WERI-Rb-1 (cell line): ENCODE results near the gene RASA2.
"Not testable (repeated sequence)": the region's sequence is repeated elsewhere in the genome, so short reads cannot be mapped to it uniquely, and the experiment has no call there.

Source experiments
- DNase-seq: peaks from one replicate; pipeline ENCODE4 v3.0.0-alpha.2; 2020
- H3K27ac ChIP-seq: fragments of 250-450 bp; sonication (Bioruptor Pico); 2 replicates; pipeline ENCODE4 v1.5.1; 2020; ENCODE audit warnings: mild to moderate bottlenecking, moderate library complexity
- H3K27me3 ChIP-seq: fragments of 250-450 bp; sonication (Bioruptor Pico); 2 replicates; pipeline ENCODE4 v1.5.1; 2021; ENCODE audit warnings: mild to moderate bottlenecking, low read depth, moderate library complexity; ENCODE audit not compliant: insufficient read depth, severe bottlenecking
- H3K36me3 ChIP-seq: fragments of 250-450 bp; sonication (Bioruptor Pico); 2 replicates; pipeline ENCODE4 v1.5.1; 2020; ENCODE audit warnings: mild to moderate bottlenecking, moderate library complexity
- H3K4me3 ChIP-seq: 2 replicates; pipeline ENCODE4 v1.5.1; 2011; ENCODE audit warnings: low read depth, mild to moderate bottlenecking, control low read depth, low read length
- H3K9me3 ChIP-seq: fragments of 250-450 bp; sonication (Bioruptor Pico); 2 replicates; pipeline ENCODE4 v1.5.1; 2021; ENCODE audit warnings: mild to moderate bottlenecking, moderate library complexity; ENCODE audit not compliant: severe bottlenecking
- TF ChIP-seq, protein P1 (sequence below): IDR thresholded peaks from 2 replicates; pipeline ENCODE4 v1.5.1; 2011; ENCODE audit warnings: low read depth, mild to moderate bottlenecking, control low read depth, inconsistent platforms, low read length

The RASA2 gene

DNA sequence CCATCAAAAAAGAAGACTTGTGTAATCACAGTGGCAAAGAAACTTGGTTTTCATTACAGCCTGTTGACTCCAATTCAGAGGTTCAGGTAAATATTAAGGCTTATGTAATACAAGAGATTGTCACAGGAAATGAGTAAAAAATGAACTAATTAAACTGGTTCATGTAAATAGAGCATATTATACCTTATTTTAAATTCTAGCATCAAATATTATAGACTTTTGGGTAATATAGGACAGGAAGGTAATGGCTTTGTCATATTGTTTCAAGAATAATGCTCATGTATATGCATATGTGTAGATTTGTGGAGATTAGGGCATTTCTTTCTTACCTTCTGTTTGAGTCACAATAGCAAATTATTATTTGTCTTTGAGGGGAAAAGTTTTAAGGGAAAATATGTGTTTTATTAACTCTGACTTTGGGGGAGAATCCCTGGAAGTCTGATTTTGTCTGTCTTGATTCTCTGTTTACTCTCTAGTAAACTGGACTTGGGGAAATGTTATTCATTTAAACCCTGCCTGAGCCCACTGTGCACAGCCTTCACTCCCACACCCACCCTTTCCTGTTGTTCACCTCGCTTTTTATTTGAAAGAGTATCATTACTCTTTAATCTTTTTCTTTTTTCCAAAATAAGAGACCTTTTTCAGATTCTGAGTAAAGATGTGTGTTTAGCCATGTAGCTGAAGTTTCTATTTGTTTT, 43.0 kb downstream of the RASA2 start:
- no peak for DNase-seq
- TF ChIP-seq, protein P1, sequence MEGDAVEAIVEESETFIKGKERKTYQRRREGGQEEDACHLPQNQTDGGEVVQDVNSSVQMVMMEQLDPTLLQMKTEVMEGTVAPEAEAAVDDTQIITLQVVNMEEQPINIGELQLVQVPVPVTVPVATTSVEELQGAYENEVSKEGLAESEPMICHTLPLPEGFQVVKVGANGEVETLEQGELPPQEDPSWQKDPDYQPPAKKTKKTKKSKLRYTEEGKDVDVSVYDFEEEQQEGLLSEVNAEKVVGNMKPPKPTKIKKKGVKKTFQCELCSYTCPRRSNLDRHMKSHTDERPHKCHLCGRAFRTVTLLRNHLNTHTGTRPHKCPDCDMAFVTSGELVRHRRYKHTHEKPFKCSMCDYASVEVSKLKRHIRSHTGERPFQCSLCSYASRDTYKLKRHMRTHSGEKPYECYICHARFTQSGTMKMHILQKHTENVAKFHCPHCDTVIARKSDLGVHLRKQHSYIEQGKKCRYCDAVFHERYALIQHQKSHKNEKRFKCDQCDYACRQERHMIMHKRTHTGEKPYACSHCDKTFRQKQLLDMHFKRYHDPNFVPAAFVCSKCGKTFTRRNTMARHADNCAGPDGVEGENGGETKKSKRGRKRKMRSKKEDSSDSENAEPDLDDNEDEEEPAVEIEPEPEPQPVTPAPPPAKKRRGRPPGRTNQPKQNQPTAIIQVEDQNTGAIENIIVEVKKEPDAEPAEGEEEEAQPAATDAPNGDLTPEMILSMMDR = no peak
- Histone ChIP-seq H3K36me3 (peaks cover 4% of the 10 kb centered on the region; the same call in 1 of the 2 replicates), H3K4me3 (no peak overlapping the region), H3K27ac (no peak overlapping the region), H3K27me3 (no peaks in the 10 kb centered on the region), H3K9me3 (no peaks in the 10 kb centered on the region)

DNA sequence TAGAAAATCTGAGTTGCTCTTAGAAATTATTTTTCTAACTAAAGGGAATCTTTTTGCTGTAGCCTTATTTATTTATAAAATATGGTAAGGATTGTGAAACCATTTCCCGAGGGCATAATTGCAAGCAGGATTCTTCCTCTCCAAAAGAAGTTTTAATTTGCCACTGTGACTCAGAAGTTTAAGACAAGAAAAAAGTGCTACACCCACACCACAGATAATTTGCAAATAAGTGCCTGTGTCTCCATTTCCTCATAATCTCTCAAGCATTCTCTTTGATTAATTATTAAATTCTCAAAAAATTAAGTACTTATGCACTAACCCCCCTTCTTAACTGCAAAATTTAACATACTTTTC, 43.6 kb downstream of the RASA2 start:
- Histone ChIP-seq H3K9me3 (no peaks in the 10 kb centered on the region), H3K4me3 (no peak overlapping the region), H3K36me3 (peaks cover 4% of the 10 kb centered on the region), H3K27ac (no peak overlapping the region), H3K27me3 (no peaks in the 10 kb centered on the region)
- TF ChIP-seq, protein P1 = no peak
- no peak for DNase-seq

DNA sequence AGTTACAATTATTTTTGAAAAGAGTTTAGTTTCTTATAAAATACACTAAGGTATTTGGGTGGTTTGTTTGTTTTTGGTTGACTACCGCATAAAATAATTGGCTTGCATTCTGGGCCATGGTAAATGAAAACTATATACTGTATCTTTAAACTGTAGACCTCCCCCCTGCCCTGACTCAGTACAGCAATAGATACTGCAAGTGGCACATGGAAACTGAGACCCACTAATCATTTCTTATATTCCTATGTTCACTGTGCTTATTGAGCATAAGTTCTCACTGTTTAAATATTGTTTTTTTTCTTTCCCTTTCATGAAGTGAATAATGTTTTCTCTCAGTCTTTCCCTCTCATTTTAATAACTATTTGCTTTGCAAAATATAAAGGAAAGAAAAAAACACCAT, 45.8 kb downstream of the RASA2 start:
- H3K36me3 ChIP-seq = no peaks in the 10 kb centered on the region; the same call in 1 of the 2 replicates
- H3K9me3 ChIP-seq = no peaks in the 10 kb centered on the region
- DNase-seq = no peak
- TF ChIP-seq, protein P1 = no peak
- H3K4me3 ChIP-seq = no peak overlapping the region
- H3K27me3 ChIP-seq = no peaks in the 10 kb centered on the region
- H3K27ac ChIP-seq = no peak overlapping the region

DNA sequence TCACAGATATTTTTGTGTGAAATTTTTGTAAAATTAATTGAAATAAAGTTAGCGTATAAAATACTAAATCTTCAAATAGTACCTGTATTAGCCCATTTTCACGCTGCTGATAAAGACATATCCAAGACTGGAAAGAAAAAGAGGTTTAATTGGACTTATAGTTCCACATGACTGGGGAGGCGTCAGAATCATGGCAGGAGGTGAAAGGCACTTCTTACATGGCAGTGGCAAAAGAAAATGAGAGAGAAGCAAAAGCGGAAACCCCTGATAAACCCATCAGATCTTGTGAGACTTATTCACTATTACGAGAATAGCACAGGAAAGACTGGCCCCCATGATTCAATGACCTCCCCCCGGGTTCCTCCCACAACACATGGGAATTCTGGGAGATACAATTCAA, 49.2 kb downstream of the RASA2 start:
- not testable (repeated sequence) for H3K4me3 ChIP-seq, H3K9me3 ChIP-seq, H3K27ac ChIP-seq, H3K27me3 ChIP-seq, DNase-seq, H3K36me3 ChIP-seq

DNA sequence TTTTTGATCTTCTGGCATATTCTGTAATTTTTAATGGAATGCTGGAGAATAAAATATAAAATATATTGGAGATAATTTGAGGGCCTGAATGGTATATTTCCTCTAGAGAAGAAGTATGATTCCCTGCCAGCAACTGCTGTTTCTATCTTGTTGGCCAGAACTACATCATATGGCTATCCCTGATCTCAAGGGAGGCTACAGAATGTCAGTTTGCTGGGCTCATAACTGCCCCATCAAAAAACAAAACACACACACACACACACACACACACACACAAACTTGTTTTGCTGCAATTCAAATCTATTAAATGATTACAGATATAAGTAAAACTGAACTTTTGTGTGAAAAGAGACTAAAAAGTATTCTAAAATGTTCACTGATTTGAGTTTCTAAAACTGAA, 51.0 kb downstream of the RASA2 start:
- Histone ChIP-seq H3K27me3 (no peaks in the 10 kb centered on the region), H3K36me3 (no peaks in the 10 kb centered on the region; the same call in 1 of the 2 replicates), H3K27ac (no peak overlapping the region), H3K4me3 (no peak overlapping the region), H3K9me3 (peaks cover 4% of the 10 kb centered on the region)
- TF ChIP-seq, protein P1 = no peak
- no peak for DNase-seq

DNA sequence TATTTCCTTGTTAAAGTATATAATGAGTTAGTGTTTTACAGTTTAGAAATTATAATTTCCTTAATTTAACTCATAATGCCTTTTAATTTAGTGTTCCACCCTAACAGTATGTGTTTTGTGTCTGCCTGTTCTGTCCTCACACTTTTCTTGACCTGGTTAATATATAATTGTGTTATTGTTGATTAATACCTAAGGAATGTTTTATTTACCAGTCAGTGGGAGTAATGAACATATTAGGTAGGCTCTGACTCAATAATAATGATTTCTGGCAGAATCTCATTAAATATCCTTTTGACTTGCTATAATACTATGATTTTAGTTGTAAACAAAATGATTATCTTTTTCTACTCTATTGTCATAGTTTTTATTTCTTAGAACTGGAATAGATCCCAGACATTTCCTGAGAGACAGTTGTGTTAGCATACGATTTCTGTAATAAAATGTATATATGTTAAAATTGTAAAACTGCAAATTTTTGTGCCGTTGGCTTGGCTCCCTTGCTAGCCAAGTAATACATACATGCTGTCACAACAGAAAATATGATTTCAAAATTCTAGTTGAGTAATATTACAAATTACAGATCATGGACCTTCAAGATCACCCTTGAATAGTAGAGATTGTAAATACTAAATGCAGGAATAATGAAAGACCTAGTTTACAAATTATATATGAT, 51.9 kb downstream of the RASA2 start:
- Histone ChIP-seq H3K36me3 (no peaks in the 10 kb centered on the region; the same call in 1 of the 2 replicates), H3K27me3 (no peaks in the 10 kb centered on the region), H3K9me3 (peaks cover 4% of the 10 kb centered on the region), H3K4me3 (no peak overlapping the region), H3K27ac (no peak overlapping the region)
- no peak for DNase-seq
- TF ChIP-seq, protein P1 = no peak
